ENCODE measurements around the gene SOX5.
"Not testable (repeated sequence)": the region's sequence is repeated elsewhere in the genome, so short reads cannot be mapped to it uniquely, and the experiment has no call there.

The SOX5 gene

GRCh38 chr12:23843958-23844357 lies 105.5 kb downstream of the SOX5 start:
- no peak for DNase-seq (ENCODE audit: low read depth in 4 of 4, low spot score in 1 of 4)

GRCh38 chr12:23834076-23834475 lies 115.4 kb downstream of the SOX5 start:
- no peak for DNase-seq (ENCODE audit: low read depth in 4 of 4, low spot score in 1 of 4)

DNA sequence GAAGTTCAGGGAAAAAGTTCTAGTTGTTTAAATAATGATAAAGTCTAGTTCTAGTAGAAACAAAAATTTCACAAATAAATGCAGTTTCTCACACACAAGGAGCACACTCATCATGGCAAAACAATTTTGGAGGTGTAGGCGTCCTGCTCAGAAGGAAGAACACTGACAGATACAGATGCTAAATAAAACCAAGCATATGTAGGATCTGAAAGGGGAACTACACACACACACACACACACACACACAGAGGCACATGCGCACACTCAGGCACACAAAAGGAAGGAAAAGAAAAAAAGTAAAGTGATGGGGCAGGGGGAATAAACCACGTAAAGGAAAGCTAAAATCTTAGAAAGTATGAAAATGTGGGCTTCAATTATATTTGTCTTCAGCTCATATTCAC lies 117.7 kb downstream of the SOX5 start:
- DNase-seq (ENCODE audit: low read depth in 4 of 4, low spot score in 1 of 4): no peak

DNA sequence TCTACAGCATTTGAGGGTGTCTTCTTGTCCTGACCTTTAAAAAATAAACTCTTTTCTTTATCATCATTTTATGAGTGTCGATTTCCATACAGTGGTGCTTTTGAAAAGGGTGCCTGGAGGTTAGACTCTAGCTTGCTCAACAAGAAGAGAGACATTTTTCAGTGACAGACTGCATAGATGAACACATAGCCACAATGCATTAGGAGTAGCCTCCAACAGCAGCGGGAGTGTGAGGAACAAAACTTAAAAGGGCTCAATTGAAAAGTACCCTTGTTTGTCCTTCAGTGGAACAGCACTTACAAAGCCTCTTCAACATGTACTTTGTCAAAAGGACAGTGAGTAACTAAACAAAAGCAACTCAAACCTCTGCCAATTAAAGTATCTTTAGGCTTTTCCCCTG lies 119.3 kb downstream of the SOX5 start:
- DNase-seq (ENCODE audit: low read depth in 4 of 4, low spot score in 1 of 4): no peak

DNA sequence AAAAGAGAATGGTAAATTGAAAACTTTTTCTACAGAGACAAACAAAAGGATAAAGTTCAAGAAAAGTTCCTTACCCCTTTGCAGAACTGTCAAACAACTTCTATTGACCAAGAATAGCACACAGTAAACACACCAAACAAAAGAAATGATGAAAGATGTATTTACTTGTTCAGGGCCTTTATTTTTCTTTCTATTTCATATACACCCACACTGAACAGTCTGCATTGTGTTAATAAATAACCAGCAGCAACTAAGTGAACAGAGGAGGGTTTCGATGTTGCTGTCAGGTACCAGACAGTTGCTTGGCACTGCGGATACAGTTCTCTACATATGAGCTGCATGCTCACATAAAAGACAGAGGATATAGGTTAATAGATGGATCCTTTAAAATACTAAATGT lies 122.1 kb downstream of the SOX5 start:
- no peak for DNase-seq (ENCODE audit: low read depth in 4 of 4, low spot score in 1 of 4)

- DNase-seq (ENCODE audit: low read depth in 4 of 4, low spot score in 1 of 4): not testable (repeated sequence)
Observed at GRCh38 chr12:23825124-23825523, 124.3 kb downstream of the SOX5 start.

DNA sequence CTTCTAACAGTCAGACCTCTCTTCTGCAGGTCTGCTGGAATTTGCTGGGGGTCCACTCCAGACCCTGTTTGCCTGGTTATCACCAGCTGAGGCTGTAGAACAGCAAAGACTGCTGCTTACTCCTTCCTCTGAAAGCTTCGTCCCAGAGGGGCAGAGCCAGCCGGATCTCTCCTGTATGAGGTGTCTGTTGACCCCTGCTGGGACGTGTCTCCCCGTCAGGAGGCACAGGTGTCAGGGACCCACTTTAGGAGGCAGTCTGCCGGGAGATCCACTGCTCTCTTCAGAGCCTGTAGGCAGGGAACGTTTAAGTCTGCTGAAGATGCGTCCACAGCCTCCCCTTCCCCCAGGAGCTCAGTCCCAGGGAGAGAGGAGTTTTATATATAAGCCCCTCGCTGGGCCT lies 125.1 kb downstream of the SOX5 start:
- no peak for DNase-seq (ENCODE audit: low read depth in 4 of 4, low spot score in 1 of 4)

GRCh38 chr12:23822883-23823282 lies 126.6 kb downstream of the SOX5 start:
- DNase-seq (ENCODE audit: low read depth in 4 of 4, low spot score in 1 of 4): not testable (repeated sequence)

DNA sequence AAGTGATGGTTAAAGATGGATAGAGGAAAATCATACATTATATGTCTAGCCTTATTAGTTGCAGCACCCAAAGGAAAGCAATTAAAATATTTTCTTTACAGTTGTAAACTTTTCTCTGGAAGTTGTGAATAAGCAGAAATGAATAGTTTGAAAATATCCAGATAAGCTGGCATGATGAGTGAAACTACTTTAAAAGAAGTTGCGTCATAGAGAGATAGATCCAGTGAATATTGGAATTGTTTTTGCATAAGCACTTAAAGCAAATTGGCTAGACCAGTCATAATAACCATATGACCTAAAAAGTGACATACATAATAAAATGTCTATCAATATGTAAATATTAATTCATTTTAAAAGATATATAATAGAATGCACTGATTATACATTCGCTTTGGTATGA lies 132.1 kb downstream of the SOX5 start:
- DNase-seq (ENCODE audit: low read depth in 4 of 4, low spot score in 1 of 4): no peak

- DNase-seq (ENCODE audit: low read depth in 4 of 4, low spot score in 1 of 4): no peak
Observed at GRCh38 chr12:23816394-23816851, 133.0 kb downstream of the SOX5 start.

GRCh38 chr12:23815810-23816209 lies 133.7 kb downstream of the SOX5 start:
- DNase-seq (ENCODE audit: low read depth in 4 of 4, low spot score in 1 of 4): no peak

DNA sequence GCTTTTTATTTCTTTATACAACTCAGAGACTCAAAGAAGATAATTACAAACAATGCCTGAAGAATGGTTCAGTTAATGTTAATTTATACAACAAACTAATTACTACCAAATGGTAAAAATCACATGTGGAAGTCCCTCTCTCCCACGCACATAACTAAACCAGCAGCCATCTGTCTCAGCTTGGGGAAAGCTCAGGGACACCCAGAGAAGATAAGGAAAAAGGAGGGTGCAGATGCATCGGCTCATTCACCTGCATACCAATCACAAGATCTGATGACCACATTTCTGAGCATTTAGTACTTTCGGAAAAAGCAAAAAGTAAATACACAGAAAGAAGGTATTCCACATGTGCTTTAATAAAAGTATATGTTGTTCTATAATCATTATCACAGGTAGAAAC lies 136.3 kb downstream of the SOX5 start:
- DNase-seq (ENCODE audit: low read depth in 4 of 4, low spot score in 1 of 4): no peak

GRCh38 chr12:23810329-23810902 lies 139.1 kb downstream of the SOX5 start:
- no peak for DNase-seq (ENCODE audit: low read depth in 4 of 4, low spot score in 1 of 4)

GRCh38 chr12:23803540-23803939 lies 145.9 kb downstream of the SOX5 start:
- no peak for DNase-seq (ENCODE audit: low read depth in 4 of 4, low spot score in 1 of 4)

- DNase-seq (ENCODE audit: low read depth in 4 of 4, low spot score in 1 of 4): no peak
Observed at GRCh38 chr12:23795494-23795893, 154.0 kb downstream of the SOX5 start.

DNA sequence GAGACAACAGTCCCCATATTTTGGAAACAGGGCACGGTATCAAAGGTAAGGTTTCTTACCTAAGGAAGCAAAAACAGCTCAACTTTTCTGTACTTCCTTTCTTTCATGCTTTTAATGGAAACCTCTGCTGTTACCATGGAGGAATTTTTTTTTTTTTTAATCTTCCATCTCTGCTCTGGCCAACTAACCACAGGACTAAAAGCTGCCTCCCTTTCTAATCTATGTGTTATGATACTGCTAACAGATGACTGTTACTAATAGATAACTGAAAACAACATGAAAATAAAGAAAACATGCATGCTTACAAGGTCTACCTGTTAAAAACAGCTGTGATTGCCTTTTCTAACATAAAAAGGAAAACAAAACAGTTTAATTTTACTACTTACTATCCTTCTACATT lies 168.4 kb downstream of the SOX5 start:
- DNase-seq (ENCODE audit: low read depth in 4 of 4, low spot score in 1 of 4): no peak

DNA sequence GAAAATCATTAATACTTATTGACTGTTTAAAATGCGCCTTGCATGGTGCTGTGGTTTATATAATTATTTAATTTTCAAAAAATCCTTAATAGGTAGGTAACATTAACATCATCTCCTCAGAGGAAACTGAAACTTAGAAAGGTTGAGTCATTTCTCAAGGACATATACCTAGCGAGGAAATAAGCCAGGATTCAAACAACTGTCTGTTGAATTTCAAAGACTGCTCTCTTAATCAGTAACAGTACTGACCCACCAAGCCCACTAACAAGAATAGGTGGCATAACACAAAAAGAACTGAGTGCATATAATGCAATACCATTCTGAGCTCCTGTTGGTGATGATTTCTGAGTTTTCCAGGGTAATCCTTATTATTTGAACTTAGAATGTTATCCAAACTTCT lies 174.3 kb downstream of the SOX5 start:
- DNase-seq (ENCODE audit: low read depth in 4 of 4, low spot score in 1 of 4): no peak

DNA sequence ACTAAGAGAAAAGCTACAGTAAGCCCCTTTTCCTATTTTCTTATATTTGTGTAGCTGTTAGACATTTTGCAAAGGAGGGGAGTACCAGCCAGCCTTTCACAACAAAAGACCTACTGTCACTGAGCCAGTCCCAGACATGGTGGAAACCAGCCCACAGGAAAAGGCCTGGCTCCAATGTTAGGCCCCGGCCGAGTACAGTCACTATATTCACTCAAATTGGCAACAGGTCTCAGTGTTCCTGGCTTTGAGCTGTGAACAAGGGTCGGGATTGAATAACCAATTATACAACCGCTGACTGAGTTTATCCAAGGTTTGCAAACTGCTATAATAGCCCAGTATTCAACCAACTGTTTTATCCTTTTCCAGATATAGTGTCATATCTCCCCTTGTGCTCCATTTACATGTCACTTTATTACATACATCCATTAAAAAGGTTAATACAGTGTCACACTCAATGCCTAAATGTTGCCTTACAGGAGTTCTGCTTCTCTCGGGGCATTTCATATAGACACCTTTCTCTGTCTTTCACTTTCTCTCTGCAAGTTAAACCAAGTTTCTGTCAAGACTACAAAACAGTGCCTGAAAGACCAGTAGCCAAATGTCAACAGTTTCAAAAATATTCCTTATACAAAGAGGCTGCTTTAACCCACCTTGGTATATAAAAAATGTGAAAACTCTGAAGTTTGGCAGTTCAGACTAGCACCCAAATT lies 178.1 kb downstream of the SOX5 start:
- no peak for DNase-seq (ENCODE audit: low read depth in 4 of 4, low spot score in 1 of 4)

DNA sequence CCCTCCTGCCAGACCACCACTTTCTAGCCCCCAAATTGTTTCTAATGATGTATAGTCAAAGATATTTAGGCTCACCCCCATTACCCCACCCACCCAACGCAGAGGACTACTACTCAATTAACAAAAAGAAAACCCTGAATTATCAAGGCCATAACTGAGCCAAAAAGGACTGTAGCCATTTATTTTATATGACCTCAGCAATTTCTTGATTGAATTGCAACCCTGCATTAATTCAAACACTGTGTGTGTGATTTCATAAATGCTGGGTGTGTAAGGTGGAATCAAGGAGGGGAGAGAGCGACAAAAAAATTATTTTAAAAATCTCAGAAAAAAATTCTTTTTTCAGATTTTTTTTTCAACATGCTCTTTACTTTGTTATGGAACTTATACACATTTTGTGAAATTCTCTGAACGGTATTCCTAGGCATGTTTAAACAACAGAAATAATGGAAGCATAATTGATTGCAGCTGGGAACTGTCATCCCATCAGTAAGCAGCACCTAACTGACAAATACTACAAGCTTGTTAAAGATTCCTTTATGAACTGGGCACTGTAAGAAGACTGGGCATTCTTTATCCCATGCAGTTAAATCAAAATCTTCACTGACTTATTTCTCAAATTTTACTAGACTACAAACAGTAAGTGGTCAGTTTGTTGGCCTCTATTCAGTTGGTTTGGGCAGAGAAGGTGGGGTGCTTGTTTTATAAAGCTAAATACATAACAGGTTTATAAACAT lies 179.1 kb downstream of the SOX5 start:
- no peak for DNase-seq (ENCODE audit: low read depth in 4 of 4, low spot score in 1 of 4)

- DNase-seq (ENCODE audit: low read depth in 4 of 4, low spot score in 1 of 4): no peak
Observed at GRCh38 chr12:23767834-23768233, 181.6 kb downstream of the SOX5 start.

- DNase-seq (ENCODE audit: low read depth in 4 of 4, low spot score in 1 of 4): no peak
Observed at GRCh38 chr12:23763724-23764123, 185.7 kb downstream of the SOX5 start.

- DNase-seq (ENCODE audit: low read depth in 4 of 4, low spot score in 1 of 4): no peak
Observed at GRCh38 chr12:23760495-23760894, 189.0 kb downstream of the SOX5 start.
